DMS53 (cell line): Measurements from ENCODE around the gene DNM2.
"Not testable (repeated sequence)": the region's sequence is repeated elsewhere in the genome, so short reads cannot be mapped to it uniquely, and the experiment has no call there.

Source experiments
- DNase-seq: peaks from one replicate; lab custom pipeline; 2025; lab: John Stamatoyannopoulos, UW

DNM2 gene

GRCh38 chr19:10866495-10866894, 148.6 kb downstream of the DNM2 start:
- DNase-seq, result no peak

- no peak for DNase-seq
Observed at GRCh38 chr19:10868872-10869547, 151.1 kb downstream of the DNM2 start.

DNA sequence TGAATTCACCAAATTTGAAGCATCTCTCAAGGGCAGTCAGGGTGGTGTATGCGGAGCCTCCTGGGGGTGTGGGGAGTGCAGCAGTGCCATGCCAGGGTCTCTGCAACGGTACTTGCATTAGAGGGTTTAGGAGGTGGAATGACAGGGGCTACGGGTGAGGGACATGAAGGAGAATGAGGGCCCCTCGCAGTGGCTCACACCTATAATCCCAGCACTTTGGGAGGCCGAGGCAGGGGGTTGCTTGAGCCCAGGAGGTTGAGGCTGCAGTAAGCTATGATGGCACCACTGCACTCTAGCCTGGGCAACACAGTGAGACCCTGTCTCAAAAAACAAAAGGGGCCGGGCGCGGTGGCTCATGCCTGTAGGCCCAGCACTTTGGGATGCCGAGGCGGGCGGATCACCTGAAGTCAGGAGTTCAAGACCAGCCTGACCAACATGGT, 152.0 kb downstream of the DNM2 start:
- not testable (repeated sequence) for DNase-seq

- DNase-seq, result no peak
Observed at GRCh38 chr19:10870501-10870954, 152.6 kb downstream of the DNM2 start.

- DNase-seq, result peak; percentile 98
Observed at GRCh38 chr19:10870955-10871603, 153.2 kb downstream of the DNM2 start, which contains the start of gene CARM1. Gene CARM1 (plus strand): TSS chr19:10871553. CDS start chr19:10871703, 150 bp downstream.

DNA sequence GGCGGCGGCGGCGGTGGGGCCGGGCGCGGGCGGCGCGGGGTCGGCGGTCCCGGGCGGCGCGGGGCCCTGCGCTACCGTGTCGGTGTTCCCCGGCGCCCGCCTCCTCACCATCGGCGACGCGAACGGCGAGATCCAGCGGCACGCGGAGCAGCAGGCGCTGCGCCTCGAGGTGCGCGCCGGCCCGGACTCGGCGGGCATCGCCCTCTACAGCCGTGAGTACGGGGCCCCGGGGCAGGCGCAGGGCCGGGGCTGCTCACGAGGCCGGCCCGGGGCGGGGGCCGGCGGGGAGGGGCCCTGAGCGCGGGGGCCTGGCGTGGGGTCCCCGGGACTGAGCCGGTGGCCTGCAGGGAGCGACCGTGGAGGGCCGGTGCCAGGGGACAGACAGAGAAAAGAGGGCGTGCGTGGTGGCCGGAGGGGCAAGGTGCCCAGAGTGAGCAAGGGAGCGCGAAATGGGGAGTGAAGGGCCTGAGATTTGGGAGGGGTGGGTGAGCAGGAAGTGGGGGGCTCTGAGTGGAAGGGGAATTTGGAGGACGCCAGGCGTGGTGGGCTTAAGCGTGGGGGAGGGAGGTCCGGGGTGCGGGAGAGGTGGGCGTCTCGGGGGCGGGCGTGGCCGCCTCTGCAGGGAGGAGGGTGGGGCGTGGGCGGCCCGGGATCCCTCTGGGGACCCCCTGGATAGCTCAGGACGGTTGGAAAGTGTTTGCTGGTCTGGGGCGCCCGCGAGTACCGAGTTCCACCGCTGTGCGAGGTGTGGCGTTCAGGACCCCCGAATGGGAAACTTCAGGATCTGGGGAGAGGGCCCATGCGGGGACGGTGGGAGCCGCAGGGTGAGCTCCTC, 154.0 kb downstream of the DNM2 start:
- peak; percentile 60 for DNase-seq

- no peak for DNase-seq
Observed at GRCh38 chr19:10872546-10873107, 154.7 kb downstream of the DNM2 start.

GRCh38 chr19:10874024-10874423, 156.1 kb downstream of the DNM2 start:
- DNase-seq, result no peak

- DNase-seq, result no peak
Observed at GRCh38 chr19:10876459-10877240, 158.8 kb downstream of the DNM2 start.

DNA sequence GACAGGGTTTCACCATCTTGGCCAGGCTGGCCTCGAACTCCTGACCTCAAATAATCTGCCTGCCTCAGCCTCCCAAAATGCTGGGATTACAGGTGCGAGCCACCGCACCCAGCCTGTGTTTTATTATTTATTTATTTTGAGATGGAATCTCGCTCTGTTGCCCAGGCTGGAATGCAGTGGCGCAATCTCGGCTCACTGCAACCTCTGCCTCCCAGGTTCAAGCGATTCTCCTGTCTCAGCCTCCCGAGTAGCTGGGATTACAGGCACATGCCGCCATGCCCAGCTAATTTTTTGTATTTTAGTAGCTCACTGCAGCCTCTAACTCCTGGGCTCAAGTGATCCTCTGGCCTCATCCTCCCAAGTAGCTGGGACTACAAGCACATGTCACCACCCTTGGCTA, 159.7 kb downstream of the DNM2 start:
- DNase-seq, result not testable (repeated sequence)

- no peak for DNase-seq
Observed at GRCh38 chr19:10878253-10878652, 160.4 kb downstream of the DNM2 start.
